ENCODE data around the gene MCL1. TPM values are rescaled to one million over a fixed set of nuclear protein-coding genes. Genes with fewer than 3 reads are reported as not detected.

Gene MCL1
- total RNA-seq, 4 donors from 2014 or later: 212 to 353 (median 317) TPM

GRCh38 chr1:150529017-150529416 is 50.4 kb downstream of the MCL1 start:
- Histone ChIP-seq H3K4me3 (no peak overlapping the region), H3K27me3 (no peaks in the 10 kb centered on the region), H3K4me1 (peaks cover 0 to 34% (median 9%) of the 10 kb centered on the region in 3 donors), H3K9me3 (no peaks in the 10 kb centered on the region), H3K36me3 (no peaks in the 10 kb centered on the region), H3K27ac (peak overlapping the region in 3 of 4 donors; percentile 64 to 70 (median 67))
- ATAC-seq: no peak
- TF ChIP-seq POLR2AphosphoS5 (IDR thresholded peaks at IDR 0.05) (no peak), EP300 (IDR thresholded peaks at IDR 0.05) (no peak), CTCF (IDR thresholded peaks at IDR 0.05) (no peak), POLR2A (IDR thresholded peaks at IDR 0.05) (no peak)
- WGBS, 2 donors (ENCODE audit: low coverage in 1 of 2): 0 to 8% methylated on average over 2 to 4 of the region's 4 CpGs

DNA sequence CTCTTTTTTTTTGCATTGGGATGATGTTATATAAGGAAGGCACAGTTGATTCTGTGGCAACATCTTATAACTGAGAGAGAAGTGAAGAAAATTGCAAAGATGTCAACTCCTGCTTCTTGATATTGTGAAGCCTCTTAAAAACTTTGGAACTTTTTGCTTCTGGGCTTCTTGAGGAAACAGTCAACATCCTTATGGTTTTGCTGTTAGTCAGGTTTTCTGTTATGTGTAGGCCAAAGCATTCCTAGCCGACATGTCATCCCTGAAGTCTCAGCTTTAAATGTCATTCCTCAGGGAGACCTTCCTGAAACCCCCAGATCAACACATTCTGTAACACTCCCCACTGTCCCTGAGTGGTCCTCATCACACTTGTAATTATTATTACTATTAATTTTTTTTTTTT is 51.2 kb downstream of the MCL1 start:
- peaks cover 0 to 29% (median 9%) of the 10 kb centered on the region in 3 donors for H3K4me1 ChIP-seq
- ATAC-seq: no peak
- TF ChIP-seq CTCF (IDR thresholded peaks at IDR 0.05) (no peak), EP300 (IDR thresholded peaks at IDR 0.05) (no peak), POLR2A (IDR thresholded peaks at IDR 0.05) (no peak), POLR2AphosphoS5 (IDR thresholded peaks at IDR 0.05) (no peak)
- no peaks in the 10 kb centered on the region for H3K9me3 ChIP-seq
- no peaks in the 10 kb centered on the region for H3K27me3 ChIP-seq
- no peak overlapping the region for H3K4me3 ChIP-seq
- H3K27ac ChIP-seq: no peak overlapping the region
- WGBS, 2 donors (ENCODE audit: low coverage in 1 of 2): 57 to 100% methylated on average over 1 of the region's 1 CpG
- H3K36me3 ChIP-seq: no peaks in the 10 kb centered on the region

DNA sequence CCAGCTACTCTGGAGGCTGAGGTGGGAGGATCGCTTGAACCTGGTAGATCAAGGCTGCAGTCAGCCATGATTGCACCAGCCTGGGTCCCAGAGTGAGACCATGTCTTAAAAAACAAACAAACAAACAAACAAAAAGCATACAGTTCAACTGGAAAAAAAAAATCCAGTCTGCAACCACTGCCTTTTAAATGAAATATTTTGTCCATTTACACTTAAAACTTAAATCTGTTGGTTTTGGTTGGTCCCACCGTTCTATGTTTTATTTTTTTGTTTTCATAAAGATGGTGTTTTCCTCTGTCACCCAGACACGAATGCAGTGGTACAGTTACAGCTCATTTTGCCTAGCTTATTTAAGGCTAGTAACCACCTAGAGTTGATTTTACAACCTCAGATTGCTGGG is 54.1 kb downstream of the MCL1 start:
- no peaks in the 10 kb centered on the region for H3K27me3 ChIP-seq
- WGBS, 2 donors (ENCODE audit: low coverage in 1 of 2): 86 to 87% methylated on average over 2 to 3 of the region's 3 CpGs
- H3K36me3 ChIP-seq: no peaks in the 10 kb centered on the region
- no peak overlapping the region for H3K4me3 ChIP-seq
- peaks cover 0 to 13% (median 3%) of the 10 kb centered on the region in 3 donors for H3K4me1 ChIP-seq
- H3K9me3 ChIP-seq: no peaks in the 10 kb centered on the region
- TF ChIP-seq EP300 (IDR thresholded peaks at IDR 0.05): no peak
- TF ChIP-seq CTCF (IDR thresholded peaks at IDR 0.05): no peak
- no peak for TF ChIP-seq POLR2AphosphoS5 (IDR thresholded peaks at IDR 0.05)
- TF ChIP-seq POLR2A (IDR thresholded peaks at IDR 0.05): no peak
- H3K27ac ChIP-seq: no peak overlapping the region
- no peak for ATAC-seq

Small RNAs within 50 kb of the gene (small RNA-seq; reads per million reads assigned to genes)
- gene MIR4257 (0 reads per million in 4 donors), gene RF00015 (0 reads per million in 4 donors), gene RF00561 (0 reads per million in 4 donors), gene RN7SL473P (0 reads per million in 4 donors), gene RN7SL600P (0 reads per million in 4 donors)

Other genes with a start within 250 kb of the MCL1 start
- 10 to 100 TPM; 17.0 to 31.3 (median 26.2) TPM for gene RPRD2, start 215.5 kb downstream of the MCL1 start, total RNA-seq
- 10 to 100 TPM in 2 of 4 donors, 1 to 10 TPM in 2; 6.7 to 32.2 (median 10.6) TPM for gene TARS2, start 92.2 kb downstream of the MCL1 start, total RNA-seq
- gene ECM1, start 71.5 kb downstream of the MCL1 start, total RNA-seq: 10 to 100 TPM; 12.6 to 29.7 (median 19.4) TPM
- not detected for gene FALEC, start 63.9 kb downstream of the MCL1 start, total RNA-seq
- gene ADAMTSL4, start 30.2 kb downstream of the MCL1 start, total RNA-seq: 10 to 100 TPM; 27.1 to 66.5 (median 36.3) TPM
- 100 to 1,000 TPM; 154 to 191 (median 167) TPM for gene ENSA, start 50.0 kb upstream of the MCL1 start, total RNA-seq
- gene GOLPH3L, start 117.5 kb upstream of the MCL1 start, total RNA-seq: 10 to 100 TPM; 18.5 to 27.9 (median 21.0) TPM
- gene HORMAD1, start 141.3 kb upstream of the MCL1 start, total RNA-seq: 1 to 10 TPM in 1 of 4 donors, under 1 TPM in 1, not detected in 2; 0.94 to 1.6 TPM
- gene CTSS, start 186.2 kb upstream of the MCL1 start, total RNA-seq: 10 to 100 TPM in 3 of 4 donors, 1 to 10 TPM in 1; 9.3 to 80.3 (median 50.4) TPM
- 10 to 100 TPM; 29.1 to 69.1 (median 50.4) TPM for gene CTSK, start 228.7 kb upstream of the MCL1 start, total RNA-seq

Data from gastroesophageal sphincter (tissue), 4 donors.